Retina (tissue), 1 donor: ENCODE results near the gene LZTS2.

Experiments
- DNase-seq: peaks from one replicate; pipeline ENCODE4 v3.0.0-alpha.2; 2016

The LZTS2 gene

GRCh38 chr10:101014966-101015581 is 15.5 kb downstream of the LZTS2 start:
- no peak for DNase-seq

DNA sequence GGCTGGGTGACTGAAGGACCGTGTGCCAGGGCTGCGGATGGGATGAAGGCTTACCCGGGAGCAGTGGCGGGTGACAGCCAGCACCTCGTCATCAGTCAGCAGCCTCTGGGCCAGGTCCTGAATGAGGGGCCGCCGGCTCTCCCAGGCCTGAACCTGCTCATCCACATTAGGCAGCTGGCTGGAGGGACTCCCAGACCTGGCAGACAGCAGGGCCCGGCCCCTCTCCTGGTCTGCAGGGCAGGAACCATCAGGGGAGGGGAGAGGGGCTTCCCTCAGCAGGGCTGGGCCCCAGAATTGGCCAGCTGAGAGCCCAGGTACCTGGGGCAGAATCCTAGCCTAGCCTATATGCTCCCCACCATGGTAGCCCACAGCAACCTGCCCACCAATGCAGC is 16.0 kb downstream of the LZTS2 start:
- DNase-seq, result no peak

GRCh38 chr10:101016814-101017213 is 17.2 kb downstream of the LZTS2 start:
- no peak for DNase-seq

- DNase-seq, result no peak
Measured at GRCh38 chr10:101018118-101018599, 18.6 kb downstream of the LZTS2 start.

- peak; percentile 88 for DNase-seq
Measured at GRCh38 chr10:101018600-101019439, 19.2 kb downstream of the LZTS2 start.

DNA sequence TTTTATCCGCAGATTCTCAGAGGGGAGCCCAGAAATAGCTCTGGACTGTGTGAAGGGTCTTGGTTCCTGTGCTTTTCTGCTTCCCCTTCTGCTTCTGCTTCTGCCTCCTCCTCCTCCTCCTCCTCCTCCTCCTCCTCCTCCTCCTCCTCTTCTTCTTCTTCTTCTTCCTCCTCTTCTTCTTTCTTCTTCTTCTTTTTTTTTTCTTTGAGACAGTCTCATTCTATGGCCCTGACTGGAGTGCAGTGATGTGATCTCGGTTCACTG is 19.8 kb downstream of the LZTS2 start:
- no peak for DNase-seq

- DNase-seq, result no peak
Measured at GRCh38 chr10:101020427-101021075, 20.9 kb downstream of the LZTS2 start.

DNA sequence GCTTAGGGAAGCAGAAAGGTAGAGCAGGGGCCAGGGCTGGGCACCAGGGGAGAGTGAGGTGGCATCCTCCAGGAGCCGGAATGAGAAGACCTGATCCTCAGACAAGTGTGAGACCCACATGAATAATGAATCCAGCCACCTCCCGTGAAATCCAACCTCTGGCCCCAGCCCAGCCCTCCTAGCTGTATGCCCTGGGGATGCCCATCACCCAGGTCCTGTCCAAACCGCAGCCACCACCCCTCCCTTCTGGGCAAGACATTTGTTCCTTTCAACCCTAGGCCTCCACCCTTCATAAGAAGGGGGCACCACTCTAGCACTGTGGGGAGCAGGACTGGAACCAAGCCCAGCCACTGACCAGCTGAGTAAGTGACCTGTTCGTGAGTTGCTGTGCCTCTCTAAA is 21.6 kb downstream of the LZTS2 start:
- no peak for DNase-seq

DNA sequence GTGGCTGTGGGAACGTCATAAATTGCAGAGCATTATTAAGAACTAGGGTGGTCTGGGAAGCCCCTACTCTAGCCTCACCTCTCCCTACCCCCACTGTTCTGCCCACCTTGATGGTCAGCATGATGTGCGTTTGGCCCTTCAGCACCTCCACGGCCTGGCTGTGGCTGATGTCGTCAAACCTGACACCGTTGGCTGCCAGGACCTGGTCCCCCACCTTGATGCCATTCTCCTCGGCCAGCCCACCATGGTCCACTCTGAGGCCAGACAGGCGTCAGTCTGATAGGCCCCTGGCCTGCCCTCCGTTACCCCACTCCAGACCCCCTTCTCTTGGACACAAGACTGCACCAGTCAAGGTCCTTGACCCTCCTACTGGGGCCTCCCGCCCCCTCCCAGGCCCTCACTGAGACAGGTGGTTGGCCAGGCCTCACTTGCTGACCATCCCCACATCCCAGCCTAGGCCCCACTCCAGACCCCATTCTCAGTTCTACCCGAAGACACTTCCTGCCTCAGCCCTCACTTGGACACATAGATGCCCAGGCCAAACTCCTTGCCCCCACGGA is 22.2 kb downstream of the LZTS2 start:
- no peak for DNase-seq

DNA sequence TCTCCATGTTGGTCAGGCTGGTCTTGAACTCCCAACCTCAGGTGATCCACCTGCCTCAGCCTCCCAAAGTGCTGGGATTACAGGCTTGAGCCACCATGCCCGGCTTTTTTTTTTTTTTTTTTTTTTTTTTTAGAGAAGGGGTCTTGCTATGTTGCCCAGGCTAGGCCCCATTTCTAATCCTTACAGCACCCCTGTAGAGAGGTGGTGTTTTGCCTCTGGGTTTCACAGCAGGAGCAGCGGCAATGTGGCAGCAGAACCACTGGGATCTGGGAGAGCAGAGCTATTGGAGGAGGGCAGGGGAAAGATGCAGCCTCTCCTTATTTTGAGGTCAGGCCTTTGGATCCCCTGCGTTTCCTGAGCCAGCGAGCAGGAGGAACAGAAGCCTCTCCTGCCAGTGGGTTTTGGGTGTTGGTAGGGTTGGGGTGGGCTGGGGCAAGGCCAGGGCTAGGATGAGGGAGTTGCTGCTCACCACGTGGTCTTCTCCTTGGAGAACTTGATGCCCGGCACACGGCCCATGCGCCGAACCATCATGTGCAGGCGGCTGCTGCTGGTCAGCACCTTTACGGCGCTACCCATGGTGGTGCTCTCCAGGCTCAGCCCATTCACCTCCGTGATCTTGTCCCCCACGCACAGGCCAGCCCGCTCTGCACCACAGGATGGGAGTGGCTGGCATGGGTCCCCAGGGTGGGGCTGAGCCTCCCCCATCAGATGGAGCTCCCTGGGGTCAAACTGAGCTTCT is 23.5 kb downstream of the LZTS2 start:
- no peak for DNase-seq

DNA sequence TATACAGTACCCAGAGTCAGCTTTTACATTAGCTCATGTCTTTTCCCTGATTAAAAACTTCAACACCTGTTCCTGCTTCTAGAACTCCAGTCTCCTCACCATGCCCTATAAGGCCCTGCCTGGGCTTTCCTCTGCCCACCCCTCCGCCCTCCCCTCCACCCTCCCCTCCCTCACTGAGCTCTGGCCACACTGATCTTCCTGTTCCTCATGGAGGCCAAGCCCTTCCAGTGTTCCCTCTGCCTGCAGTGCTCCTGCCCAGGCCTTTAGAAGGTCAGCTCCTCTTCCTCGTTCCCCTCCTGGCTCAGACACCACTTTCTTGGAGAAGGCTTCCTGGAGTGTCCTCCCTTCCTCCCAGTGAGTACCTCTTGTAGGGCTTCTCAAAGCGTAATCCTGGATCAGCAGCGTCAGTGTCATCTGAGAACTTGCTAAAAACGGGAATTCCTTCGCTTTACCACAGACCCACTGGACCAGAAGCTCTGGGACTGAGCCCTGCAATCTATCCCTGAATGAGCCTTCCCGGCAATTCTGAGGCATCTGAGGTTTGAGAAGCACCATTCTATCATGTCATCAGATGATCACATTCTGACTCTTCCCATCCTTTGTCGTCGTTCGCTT is 27.6 kb downstream of the LZTS2 start:
- DNase-seq, result no peak

DNA sequence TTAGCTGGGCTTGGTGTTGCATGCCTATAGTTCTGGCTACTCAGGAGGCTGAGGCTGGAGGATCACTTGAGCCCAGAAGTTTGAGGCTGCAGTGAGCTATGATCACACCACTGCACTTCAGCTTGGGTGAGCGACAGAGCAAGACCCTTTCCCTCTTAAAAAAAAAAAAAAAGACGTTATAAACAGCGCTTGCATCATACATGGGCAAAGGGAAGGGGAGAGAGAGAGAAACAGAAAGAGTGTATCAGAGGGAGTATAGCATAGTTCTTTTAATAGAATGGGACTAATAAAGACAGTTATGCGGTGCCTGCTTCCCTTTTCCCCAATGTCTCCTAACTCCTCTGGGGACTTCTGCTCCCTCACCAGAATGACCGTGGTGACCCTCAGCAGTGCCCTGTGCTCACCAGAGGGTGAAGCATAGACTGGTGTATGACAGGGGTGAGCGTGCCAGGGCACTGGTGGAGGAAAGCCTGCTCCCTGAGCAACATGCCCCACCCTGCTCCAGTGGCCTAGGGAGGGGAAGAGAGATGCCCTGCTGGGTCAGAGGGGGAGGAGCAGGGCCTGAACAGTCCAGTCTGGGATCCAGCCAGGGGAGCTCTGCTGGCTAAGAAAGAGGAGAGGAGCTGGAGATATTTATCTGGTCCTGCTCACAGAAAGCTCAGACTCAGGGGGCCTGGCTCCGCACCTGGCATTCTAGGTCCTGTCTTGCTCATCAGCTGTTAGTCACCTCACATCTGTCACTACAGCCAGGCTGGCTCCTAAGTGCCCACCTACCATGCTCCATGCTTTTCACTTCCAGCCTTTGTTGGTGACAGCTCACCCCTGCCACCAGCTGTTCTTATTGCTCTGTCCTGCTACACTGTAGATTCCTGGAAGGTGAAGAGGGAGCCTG is 29.1 kb downstream of the LZTS2 start:
- no peak for DNase-seq

DNA sequence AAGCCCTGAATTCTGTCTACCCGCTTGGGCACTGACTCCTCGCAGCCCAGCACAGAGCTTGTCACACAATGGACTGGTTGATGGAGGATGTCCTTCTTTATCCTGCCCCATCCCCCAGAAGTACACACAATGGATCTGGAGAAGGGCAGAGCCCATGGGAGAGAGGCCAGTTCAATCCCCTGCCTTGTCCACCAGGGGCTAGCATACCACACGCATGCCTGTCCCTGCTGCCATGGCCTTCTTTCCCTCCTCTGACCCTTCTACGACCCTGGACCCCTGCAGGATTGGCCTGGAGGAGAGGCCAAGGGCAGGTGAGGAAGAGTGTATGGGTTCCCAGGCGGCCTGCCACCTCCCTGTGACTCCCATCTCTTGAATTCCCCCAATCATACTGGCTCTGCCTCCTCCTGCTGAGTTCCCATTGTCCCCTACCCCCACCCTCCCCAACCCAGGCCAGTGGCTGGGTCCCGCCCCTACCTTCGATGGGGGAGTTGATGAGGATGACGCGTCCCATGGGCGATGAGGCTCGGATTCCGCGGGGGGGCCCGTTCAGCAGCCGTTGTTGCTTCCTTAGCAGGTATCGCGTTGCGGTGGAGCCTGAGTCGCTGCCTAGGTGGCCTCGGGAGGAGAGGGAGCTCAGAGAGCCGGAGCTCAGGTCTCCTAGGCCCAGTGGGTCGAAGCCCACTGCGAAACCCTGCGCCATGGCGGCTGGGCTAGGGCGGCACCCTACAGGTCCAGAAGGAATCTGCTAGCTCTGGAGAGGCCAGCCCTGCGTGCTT is 30.1 kb downstream of the LZTS2 start:
- DNase-seq, result peak; percentile 51

DNA sequence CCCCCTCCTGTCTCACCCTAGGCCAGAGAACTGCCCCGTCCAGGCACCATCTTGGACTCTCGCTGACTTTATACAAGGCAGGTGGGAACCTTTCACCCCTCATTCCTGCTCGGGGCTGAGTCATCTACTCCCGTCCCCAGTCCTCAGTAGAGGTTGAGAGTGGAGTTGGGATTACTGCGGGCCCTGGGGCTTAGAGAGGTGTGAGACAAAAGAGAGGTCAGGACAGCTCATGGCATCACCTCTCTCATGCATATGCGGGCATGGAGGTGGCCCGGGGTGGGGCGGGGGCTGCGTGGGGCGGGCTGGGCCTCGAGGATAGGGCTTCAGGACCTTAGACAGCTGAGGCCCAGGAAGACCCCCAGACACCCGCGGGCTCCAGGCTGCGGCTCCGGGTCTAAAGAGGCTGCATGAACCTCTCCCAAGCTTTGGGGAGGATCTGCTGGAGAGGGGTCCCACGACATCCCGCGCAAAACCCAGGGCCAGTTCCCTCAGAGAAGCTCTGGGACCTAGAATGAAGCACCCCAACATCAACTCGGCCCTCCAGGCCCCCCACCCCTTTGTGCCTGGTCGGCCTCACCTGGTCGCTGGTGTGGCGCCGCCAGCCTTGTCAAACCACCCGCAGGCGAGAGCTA is 31.0 kb downstream of the LZTS2 start:
- DNase-seq, result no peak

- DNase-seq, result peak; percentile 94
Measured at GRCh38 chr10:101031128-101031795, 31.7 kb downstream of the LZTS2 start, which contains the start of the genes PDZD7 and SFXN3. Gene PDZD7 (minus strand): TSS chr10:101031129. CDS start chr10:101030219, 910 bp downstream. Gene SFXN3 (plus strand): TSS chr10:101031234. CDS start chr10:101034695, 3,461 bp downstream.

- DNase-seq, result peak; percentile 88
Measured at GRCh38 chr10:101031796-101032636, 32.4 kb downstream of the LZTS2 start.

- DNase-seq, result peak; percentile 63
Measured at GRCh38 chr10:101032637-101033224, 33.1 kb downstream of the LZTS2 start.

- no peak for DNase-seq
Measured at GRCh38 chr10:101033276-101033675, 33.7 kb downstream of the LZTS2 start.
